Measurements from ENCODE around the gene RAB11FIP4. TPM values are rescaled to one million over a fixed set of nuclear protein-coding genes. Genes with fewer than 3 reads are reported as not detected.

The RAB11FIP4 gene
- total and polyA plus RNA-seq, 2 donors (not counting 3 experiments of a cell fraction or from before 2014, with no cell fraction given) = 0.08 to 0.38 TPM

GRCh38 chr17:31530391-31530985 is 139.0 kb downstream of the RAB11FIP4 start:
- Histone ChIP-seq H3K36me3 (ENCODE audit: control insufficient read depth in 2 of 2, extremely low read depth in 1 of 2, insufficient read depth in 2 of 2, low read length in 2 of 2) (no peaks in the 10 kb centered on the region), H3K4me2 (ENCODE audit: insufficient read depth, low read length) (no peak overlapping the region), H3K27me3 (ENCODE audit: control insufficient read depth in 2 of 2, insufficient read depth in 2 of 2, low read length in 2 of 2) (no peaks in the 10 kb centered on the region), H3K9ac (replicated peaks; ENCODE audit: extremely low read depth, insufficient read depth, low read length) (no peak overlapping the region), H3K9me1 (replicated peaks; ENCODE audit: control insufficient read depth, extremely low read depth, insufficient read depth, low read length) (no peaks in the 10 kb centered on the region), H4K20me1 (replicated peaks; ENCODE audit: control insufficient read depth, extremely low read depth, insufficient read depth, low read length) (no peaks in the 10 kb centered on the region), H3K4me3 (replicated peaks in 1 of 3; ENCODE audit: insufficient read depth in 1 of 3, low read depth in 1 of 3, low read length in 3 of 3) (no peak overlapping the region), H3K27ac (ENCODE audit: insufficient read depth, low read depth, low read length) (no peak overlapping the region), H3K79me2 (ENCODE audit: control insufficient read depth, insufficient read depth, low read length) (no peaks in the 10 kb centered on the region), H3K4me1 (ENCODE audit: control insufficient read depth, extremely low read depth, insufficient read depth, low read length) (no peaks in the 10 kb centered on the region), H2AFZ (ENCODE audit: low read depth, low read length) (no peak overlapping the region), H3K9me3 (replicated peaks; ENCODE audit: control insufficient read depth, insufficient read depth, low read length) (no peaks in the 10 kb centered on the region)
- FAIRE-seq (no peak), DNase-seq (ENCODE audit: low read depth, low spot score) (no peak)
- POLR2A ChIA-PET = no interaction called here
- TF ChIP-seq POLR2AphosphoS5 (IDR thresholded peaks at IDR 0.05; ENCODE audit: insufficient read depth, low read depth, low read length) = no peak
- no peak for TF ChIP-seq MYC (IDR thresholded peaks at IDR 0.05; ENCODE audit: low read depth, low read length)
- no peak for TF ChIP-seq POLR2A (IDR thresholded peaks at IDR 0.05; ENCODE audit: low read depth, low read length)
- no peak for TF ChIP-seq JUN (IDR thresholded peaks at IDR 0.05; ENCODE audit: borderline replicate concordance, insufficient read depth, insufficient read length, low read depth)
- no peak for TF ChIP-seq GATA2 (IDR thresholded peaks at IDR 0.05; ENCODE audit: insufficient read depth, insufficient read length, low read depth, low read length)
- no peak for TF ChIP-seq EZH2 (IDR thresholded peaks at IDR 0.05; ENCODE audit: borderline replicate concordance, low read depth, low read length, severe bottlenecking)
- no peak for TF ChIP-seq FOS (IDR thresholded peaks at IDR 0.05; ENCODE audit: borderline replicate concordance, insufficient read depth, low read length)
- TF ChIP-seq MAX (IDR thresholded peaks at IDR 0.05; ENCODE audit: insufficient read depth, insufficient read length) = no peak
- no peak for TF ChIP-seq CTCF (IDR thresholded peaks at IDR 0.05; ENCODE audit: extremely low read depth in 1 of 2, insufficient read depth in 1 of 2, low read depth in 1 of 2, low read length in 2 of 2)
- CTCF ChIA-PET = interaction anchor here (1.7 to 5.9 kb wide), 3 partner anchors 93 to 312 kb away, joined by 4 to 48 read pairs (median 6); no protein-coding TSS in a partner anchor
- intact Hi-C loops (cut with micrococcal nuclease) (no loop called here), dilution Hi-C loops (cut with MboI; ENCODE audit: extremely low pct_ligation_motif_present, low sequenced_read_pairs) (no loop called here)
- BruUV-seq (replicated peaks) = no TSS peak
